Kidney glomerular epithelial cell (primary cell): ENCODE measurements around the gene PIGS.
"Not testable (repeated sequence)": the region's sequence is repeated elsewhere in the genome, so short reads cannot be mapped to it uniquely, and the experiment has no call there.

ENCODE experiments used
- DNase-seq: peaks from one replicate; lab custom pipeline; 2025; lab: John Stamatoyannopoulos, UW

The PIGS gene

DNA sequence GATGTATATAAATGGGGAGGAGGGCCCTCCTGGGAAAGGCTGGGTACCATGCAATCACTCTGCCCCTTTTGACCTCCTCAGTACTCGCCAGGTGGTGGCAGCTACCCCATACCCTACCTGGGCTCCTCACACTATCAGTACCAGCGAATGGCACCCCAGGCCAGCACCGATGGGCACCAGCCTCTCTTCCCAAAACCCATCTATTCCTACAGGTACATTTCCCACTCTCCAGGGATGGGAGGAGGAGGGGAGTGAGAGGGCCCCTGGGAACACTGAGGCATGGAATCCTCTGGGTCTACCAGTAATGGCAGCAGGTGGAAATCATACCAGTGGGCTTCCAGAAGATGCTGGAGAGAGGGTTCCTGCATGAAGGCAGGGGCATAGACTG lies 42.3 kb downstream of the PIGS start:
- DNase-seq: no peak

- DNase-seq: no peak
Measured at GRCh38 chr17:28528327-28529012, 42.9 kb downstream of the PIGS start.

DNA sequence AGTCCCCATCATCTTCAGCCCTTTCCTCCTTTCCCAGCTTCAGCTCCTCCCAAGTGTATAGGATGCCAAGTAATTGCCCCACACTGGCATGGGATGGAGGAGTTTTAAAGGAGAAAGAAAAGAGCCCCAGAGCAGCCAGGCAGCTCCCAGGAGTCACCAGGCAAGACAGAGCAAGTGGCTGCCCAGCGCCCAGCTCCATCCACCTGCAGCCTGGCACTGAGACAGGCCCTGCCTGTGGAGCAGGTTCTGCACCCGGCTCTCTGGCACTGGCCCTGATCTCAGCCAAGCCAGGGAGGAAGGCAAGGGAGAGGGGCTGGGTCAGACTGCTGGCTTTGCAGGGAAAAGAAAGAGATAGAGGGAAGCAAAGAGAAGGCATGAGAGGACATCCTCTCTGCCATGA lies 43.5 kb downstream of the PIGS start:
- DNase-seq: no peak

DNA sequence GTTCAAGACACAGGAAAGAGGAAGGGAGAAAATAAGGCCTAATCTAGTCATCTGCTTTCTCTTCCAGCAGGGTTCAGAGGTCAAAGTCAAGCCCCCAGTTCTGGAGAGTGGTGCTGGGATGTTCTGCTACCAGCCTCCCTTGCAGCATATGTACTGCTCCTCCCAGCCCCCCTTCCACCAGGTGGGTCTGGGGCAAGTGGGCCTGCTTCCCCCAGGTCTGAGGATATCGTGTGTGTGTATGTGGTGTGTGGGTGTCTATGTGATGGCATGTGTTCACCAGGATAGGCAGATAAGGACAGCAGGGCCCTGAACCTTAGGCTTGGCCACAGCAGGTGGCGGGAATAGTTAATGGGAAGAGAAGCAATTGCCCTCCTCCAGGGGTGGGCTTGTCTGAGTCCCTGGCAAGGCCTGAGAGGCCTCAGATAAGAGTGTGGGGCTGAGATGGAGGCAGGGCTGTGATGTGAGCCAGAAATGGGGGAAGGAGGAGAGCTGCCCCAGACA lies 44.1 kb downstream of the PIGS start:
- DNase-seq: no peak

DNA sequence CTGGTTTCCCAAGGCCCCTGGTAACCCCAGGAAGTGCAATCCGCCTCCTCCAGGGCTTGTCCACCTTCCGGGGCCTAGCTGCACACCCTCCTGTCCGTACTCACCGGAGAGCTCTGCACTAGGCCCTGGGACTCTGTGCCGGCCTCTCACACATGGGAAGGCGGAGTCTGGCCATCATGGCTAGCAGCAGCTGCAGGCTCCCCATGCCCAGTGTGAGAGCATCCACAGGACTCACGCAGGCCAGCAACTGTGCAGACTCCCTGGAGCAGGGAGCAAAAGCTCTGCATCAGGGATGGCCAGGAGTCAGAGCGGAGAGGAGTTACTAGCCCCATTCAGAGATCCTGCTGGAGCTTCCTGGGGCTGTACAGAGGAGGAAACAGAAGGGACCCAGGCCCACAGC lies 44.9 kb downstream of the PIGS start:
- DNase-seq: no peak

DNA sequence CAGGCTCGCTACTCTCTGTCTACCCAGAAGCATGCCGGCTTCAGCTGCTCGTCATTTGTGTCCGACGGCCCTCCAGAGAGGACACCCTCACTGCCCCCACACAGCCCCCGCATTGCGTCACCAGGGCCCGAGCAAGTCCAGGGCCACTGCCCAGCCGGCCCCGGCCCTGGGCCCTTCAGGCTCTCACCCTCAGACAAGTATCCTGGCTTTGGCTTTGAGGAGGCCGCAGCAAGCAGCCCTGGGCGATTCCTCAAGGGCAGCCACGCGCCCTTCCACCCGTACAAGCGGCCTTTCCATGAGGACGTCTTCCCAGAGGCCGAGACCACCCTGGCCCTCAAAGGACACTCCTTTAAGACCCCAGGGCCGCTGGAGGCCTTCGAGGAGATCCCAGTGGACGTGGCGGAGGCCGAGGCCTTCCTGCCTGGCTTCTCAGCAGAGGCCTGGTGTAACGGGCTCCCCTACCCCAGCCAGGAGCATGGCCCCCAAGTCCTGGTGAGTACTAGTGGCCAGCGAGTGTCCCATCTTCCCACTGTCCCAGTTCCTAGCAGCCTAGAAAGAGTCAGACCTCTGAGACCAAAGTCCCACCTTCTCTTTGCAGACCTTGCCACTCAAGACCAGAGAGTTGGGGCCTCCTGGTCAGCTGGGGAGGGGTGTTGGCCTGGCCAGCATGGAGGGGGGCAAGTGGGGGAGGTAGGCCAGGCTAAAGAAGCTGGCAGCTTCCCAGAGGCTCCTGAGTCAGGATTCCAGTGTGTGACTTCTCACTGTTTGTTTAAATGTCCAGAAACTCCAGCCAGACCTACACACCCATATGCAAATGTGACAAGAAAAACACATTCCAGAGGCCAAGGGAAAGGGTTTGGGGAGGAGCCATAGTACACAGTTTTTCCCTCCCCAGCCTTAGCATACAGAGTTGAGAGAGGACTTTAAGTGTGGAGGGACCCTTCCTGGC lies 46.6 kb downstream of the PIGS start:
- DNase-seq: peak; percentile 41

DNA sequence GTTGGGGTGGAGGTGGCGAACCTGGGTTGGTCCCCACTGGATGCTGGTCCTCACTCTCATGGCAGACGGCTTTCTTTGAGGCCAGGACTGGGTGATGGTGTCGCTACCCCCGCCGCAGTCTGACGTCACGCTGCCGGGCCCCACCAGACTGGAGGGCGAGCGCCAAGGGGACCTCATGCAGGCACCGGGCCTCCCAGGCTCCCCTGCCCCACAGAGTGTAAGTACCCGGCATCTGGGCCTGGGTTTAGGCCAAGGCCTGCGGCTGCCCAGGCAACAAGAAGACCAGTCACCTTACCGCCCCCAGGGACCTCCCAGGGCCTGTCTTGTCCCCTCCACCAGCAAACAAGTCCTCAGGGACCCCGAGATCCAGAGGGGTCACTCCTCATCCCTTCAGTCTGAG lies 47.4 kb downstream of the PIGS start:
- no peak for DNase-seq

DNA sequence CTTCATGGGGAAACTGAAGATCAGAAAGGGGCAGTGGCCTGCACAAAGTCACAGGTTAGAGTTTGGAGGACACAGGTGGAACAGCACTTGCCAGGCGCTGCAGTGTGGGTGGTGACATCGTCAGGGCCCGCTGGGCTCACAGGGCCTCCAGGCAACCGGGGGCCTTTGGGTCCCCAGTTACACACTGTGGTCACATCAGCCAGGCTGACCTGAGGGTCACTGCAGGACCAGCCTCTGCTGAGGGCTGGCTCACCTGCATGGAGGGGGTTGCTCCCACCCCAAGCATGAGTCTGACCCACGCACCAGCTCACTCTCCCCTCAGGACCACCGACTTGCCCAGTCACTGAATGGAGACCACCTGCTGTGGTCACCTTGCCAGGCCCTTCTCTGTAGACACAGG lies 48.1 kb downstream of the PIGS start:
- DNase-seq: no peak

- not testable (repeated sequence) for DNase-seq
Measured at GRCh38 chr17:28522281-28522680, 49.0 kb downstream of the PIGS start.

- DNase-seq: no peak
Measured at GRCh38 chr17:28521311-28522085, 49.8 kb downstream of the PIGS start.

GRCh38 chr17:28520687-28521086 lies 50.6 kb downstream of the PIGS start:
- no peak for DNase-seq

GRCh38 chr17:28519236-28519635 lies 52.1 kb downstream of the PIGS start:
- no peak for DNase-seq

- DNase-seq: no peak
Measured at GRCh38 chr17:28518578-28518977, 52.7 kb downstream of the PIGS start.

- DNase-seq: no peak
Measured at GRCh38 chr17:28518132-28518531, 53.2 kb downstream of the PIGS start.

- DNase-seq: no peak
Measured at GRCh38 chr17:28515518-28515917, 55.8 kb downstream of the PIGS start.

GRCh38 chr17:28514561-28515002 lies 56.7 kb downstream of the PIGS start:
- no peak for DNase-seq

DNA sequence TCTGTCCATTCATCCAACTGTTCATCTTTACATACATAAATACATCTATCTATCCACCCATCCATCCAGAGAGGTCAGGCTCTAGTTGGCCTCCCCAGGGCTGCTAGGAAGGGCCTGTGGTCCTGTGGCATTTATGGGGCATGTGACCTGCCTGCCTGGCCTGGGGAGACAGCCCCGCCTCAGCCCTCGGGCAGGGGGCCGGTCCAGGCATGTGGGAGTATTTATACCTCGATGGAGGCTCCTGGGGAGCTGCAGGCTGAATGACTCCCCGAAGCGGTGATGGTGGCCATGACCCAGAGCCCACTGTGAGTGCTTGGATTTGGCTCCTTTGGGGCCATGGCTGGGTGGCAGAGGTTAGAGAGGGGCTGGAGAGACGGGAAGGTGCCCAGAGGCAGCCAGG lies 57.8 kb downstream of the PIGS start:
- no peak for DNase-seq

- no peak for DNase-seq
Measured at GRCh38 chr17:28511858-28512461, 59.4 kb downstream of the PIGS start.

- DNase-seq: peak; percentile 19
Measured at GRCh38 chr17:28509789-28510188, 61.5 kb downstream of the PIGS start.

DNA sequence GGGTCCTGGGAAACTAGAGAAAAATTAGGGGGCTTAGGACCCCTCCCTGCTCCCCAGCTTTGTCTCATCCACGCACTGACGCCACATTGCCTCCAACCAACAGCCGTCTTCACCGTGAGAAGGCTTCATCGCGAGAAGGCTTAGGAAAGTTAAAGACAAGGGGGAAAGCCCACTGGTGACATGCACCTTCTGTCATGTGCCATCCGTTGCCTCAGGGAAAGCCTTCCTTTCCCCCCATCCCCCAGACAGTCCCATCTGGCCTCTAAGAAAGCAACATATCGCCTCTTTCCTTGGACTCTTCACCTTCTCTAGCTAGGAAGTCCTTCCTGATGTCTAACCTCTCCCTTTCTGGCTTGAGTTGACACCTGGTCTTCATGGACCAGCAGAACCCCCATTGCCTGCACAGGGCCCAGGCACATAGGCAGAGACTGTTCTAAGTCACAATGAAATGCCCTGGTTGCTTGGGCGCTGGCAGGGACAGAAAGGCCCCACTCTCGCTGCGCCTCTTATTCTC lies 63.1 kb downstream of the PIGS start:
- no peak for DNase-seq

DNA sequence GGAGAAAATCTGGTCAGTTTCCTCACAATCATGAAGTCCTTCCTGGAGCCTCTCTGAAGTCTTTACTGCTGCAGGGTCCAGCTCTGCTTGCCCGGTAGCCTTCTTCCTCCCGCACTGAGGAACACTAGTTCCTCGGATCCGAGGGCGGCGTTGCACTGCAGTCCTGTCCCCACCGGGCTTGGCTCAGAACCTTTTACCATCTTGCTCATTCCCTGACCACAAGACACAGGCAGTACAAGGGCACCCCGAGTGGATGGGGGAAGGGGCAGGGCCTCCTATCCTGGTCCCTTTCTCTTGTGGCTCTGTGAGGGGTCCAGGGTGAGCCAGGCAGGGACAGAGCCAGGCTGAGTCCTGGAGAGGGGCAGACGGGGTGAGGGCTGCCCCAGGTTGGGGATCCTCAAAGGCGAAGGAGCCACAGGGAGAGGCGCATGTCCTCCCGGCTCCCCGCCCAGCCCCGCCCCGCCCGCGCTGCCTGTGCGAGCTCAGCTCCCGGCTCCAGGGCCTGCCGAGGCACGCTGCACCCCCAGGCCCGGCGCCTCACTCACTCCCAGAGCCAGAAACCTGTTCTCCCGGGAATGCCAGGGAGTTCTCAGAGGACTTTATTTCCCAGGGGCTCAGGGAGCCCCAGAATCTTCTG lies 63.6 kb downstream of the PIGS start:
- no peak for DNase-seq
